Measurements from ENCODE around the gene AUTS2.

- no peak for TF ChIP-seq CTCF (IDR thresholded peaks at IDR 0.05)
- TF ChIP-seq POLR2A (IDR thresholded peaks at IDR 0.05), result no peak
These were observed 262.8 kb downstream of the AUTS2 start for GRCh38 chr7:69860941-69861622.
